NCI-H128 (cell line): ENCODE measurements around the gene CPSF4L.

Experiments used
- DNase-seq: peaks from one replicate; lab custom pipeline; 2025; ENCODE audit not compliant: unreplicated experiment; lab: John Stamatoyannopoulos, UW

CPSF4L gene

DNA sequence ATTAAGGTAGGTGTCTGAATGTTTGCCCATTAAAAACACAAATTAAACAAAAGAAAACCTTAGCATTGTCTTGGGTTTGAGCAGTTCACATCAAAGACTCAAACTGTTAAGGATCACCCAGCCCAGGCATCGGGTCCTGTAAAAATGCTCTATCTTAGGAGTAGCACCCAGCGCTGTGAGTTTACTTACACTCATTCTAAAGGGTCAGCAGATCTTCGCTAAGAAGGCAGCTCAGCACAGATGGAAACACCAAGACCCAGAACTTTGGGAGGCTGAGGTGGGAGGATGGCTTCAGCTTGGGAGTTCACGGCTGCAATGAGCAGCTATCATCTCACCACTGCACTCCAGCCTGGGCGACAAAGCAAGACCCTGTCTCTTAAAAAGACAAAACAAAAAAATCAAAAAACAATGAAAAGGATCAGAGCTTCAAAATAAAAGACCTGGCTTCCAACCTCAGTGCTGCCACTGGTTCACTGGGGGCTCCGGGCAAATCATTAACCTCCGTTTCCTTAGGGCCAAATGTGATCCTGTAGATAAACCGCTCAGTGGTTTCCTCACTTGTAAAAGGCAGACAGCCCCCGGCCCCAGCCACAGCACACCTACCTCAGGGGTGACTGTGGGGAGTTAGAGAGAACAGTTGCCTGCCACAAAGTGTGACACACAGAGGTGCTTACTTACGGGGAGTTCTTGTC lies 57.7 kb downstream of the CPSF4L start:
- no peak for DNase-seq

DNA sequence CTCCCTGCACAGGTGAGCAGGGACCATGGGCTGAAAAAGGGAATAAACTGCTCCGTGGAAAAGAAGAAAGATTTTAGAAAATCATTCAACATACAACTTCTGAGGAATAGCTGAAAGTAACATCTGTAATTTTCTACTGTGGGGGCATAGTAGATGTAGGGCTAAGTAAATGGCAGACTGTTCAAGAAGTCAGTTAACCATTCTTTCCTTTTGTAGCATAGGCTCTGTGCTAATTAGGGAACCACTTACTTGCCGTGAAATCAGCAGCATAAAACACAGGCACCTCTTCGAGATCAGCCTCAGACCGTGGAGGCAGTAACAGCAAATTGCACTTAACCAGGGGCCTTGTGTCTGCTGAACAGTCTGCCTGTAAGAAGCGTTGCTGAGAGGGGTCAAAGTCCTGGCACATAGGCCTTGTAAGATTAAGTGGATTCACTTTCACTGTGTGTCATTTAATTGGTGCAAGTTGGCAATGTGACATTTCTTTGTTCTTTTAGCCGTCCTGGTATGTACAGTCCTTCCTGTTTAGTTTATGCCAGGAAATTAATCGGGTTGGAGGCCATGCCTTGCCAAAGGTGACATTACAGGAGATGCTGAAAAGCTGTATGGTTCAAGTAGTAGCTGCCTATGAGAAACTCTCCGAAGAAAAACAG lies 58.4 kb downstream of the CPSF4L start:
- no peak for DNase-seq

DNA sequence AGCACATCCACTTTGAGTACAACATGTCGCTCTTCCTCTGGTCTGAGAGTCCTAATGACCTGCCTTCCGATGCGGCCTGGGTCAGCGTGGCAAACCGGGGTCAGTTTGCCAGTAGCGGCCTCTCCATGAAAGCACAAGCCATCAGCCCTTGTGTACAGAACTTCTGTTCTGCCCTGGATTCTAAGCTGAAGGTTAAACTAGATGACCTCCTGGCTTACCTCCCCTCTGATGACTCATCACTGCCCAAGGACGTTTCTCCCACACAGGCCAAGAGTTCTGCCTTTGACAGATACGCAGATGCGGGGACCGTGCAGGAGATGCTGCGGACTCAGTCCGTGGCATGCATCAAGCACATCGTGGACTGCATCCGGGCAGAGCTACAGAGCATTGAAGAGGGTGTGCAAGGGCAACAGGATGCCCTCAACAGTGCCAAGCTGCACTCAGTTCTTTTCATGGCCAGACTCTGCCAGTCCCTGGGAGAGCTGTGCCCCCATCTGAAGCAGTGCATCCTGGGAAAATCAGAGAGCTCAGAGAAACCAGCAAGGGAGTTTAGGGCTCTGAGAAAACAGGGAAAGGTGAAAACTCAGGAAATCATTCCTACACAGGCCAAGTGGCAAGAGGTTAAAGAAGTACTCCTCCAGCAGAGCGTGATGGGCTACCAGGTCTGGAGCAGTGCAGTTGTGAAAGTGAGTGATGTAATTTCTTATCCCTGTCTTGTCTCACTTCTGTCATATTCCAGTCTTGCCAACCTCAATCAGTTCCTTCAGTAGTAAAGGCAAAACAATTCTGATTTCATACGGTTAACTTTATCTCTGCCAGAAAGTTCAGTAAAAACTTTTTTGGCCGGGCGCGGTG lies 60.2 kb downstream of the CPSF4L start:
- no peak for DNase-seq

DNA sequence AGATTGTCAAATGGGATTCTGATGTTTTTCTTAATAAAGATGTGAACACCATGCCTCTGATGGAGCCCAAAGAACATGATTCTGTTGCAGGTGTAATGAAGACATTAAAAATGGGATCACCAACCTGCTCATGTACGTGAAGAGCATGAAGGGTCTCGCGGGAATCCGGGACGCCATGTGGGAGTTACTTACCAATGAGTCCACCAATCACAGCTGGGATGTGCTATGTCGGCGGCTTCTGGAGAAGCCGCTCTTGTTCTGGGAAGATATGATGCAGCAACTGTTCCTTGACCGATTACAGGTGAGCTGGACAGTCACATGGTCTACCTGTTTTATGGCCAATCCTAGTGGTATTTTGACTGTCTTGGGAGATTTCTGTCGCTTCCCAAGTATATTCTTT lies 61.2 kb downstream of the CPSF4L start:
- no peak for DNase-seq

DNA sequence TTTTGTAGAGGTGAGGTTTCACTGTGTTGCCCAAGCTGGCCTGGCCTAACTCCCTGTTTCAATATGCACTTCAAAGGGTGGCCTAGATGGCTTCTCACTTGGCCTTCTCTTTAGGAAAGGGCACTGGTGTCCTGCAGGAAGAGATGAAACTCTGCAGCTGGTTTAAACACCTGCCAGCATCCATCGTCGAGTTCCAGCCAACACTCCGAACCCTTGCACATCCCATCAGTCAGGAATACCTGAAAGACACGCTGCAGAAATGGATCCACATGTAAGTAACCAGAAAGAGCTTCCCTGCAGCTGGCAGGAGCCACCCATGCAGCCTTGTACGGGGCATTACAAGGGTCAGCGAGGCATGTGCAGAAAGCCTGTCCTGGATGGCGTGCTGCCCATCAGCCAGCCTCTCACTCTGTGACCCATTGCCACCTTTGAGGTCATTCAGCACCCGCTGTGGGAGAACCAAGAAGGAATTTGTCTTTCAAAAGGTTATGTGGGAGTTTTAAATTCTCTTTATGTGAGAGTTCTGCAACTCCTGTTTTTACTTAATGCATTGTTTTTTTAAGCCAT lies 61.8 kb downstream of the CPSF4L start:
- DNase-seq = no peak

DNA sequence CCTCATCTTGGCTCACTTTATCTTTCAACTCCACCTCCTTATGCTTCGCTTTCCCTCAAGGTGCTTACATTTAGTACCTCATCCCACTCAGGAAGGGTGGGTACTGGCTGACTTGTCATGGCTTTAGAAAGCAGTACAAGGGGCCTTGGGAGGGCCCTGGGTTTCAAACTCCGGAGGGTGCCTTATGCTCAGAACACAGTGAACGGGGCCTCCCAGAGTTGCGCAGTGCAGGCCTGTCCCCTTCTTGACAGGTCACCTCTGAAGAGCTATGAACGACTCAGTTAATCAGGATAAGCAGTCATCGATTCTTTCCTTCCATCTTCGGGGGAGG lies 62.8 kb downstream of the CPSF4L start:
- DNase-seq = no peak
